ENCODE data around the gene ENHO.

The ENHO gene

GRCh38 chr9:34507966-34508365 lies 14.8 kb downstream of the ENHO start:
- H3K27me3 ChIP-seq (replicated peaks; ENCODE audit: control insufficient read depth, insufficient read depth, low read length), result peaks cover 8% of the 10 kb centered on the region
- H3K4me3 ChIP-seq (replicated peaks; ENCODE audit: low read depth, low read length), result no peak overlapping the region
- no peak for DNase-seq (ENCODE audit: extremely low read depth, insufficient read length)
- no peaks in the 10 kb centered on the region for H3K36me3 ChIP-seq (ENCODE audit: control insufficient read depth, insufficient read depth, low read length)
- TF ChIP-seq CTCF (IDR thresholded peaks at IDR 0.05; ENCODE audit: insufficient read depth, low read length, poor library complexity, severe bottlenecking), result no peak

- Histone ChIP-seq H3K4me3 (replicated peaks; ENCODE audit: low read depth, low read length) (no peak overlapping the region), H3K27me3 (replicated peaks; ENCODE audit: control insufficient read depth, insufficient read depth, low read length) (peaks cover 8% of the 10 kb centered on the region), H3K36me3 (ENCODE audit: control insufficient read depth, insufficient read depth, low read length) (no peaks in the 10 kb centered on the region)
- DNase-seq (ENCODE audit: extremely low read depth, insufficient read length), result no peak
- no peak for TF ChIP-seq CTCF (IDR thresholded peaks at IDR 0.05; ENCODE audit: insufficient read depth, low read length, poor library complexity, severe bottlenecking)
Measured at GRCh38 chr9:34507556-34507955, 15.2 kb downstream of the ENHO start.

- no peaks in the 10 kb centered on the region for H3K36me3 ChIP-seq (ENCODE audit: control insufficient read depth, insufficient read depth, low read length)
- peaks cover 6% of the 10 kb centered on the region; the same call in 1 of the 2 replicates for H3K27me3 ChIP-seq (replicated peaks; ENCODE audit: control insufficient read depth, insufficient read depth, low read length)
- no peak overlapping the region for H3K4me3 ChIP-seq (replicated peaks; ENCODE audit: low read depth, low read length)
- DNase-seq (ENCODE audit: extremely low read depth, insufficient read length), result no peak
- TF ChIP-seq CTCF (IDR thresholded peaks at IDR 0.05; ENCODE audit: insufficient read depth, low read length, poor library complexity, severe bottlenecking), result no peak
Measured at GRCh38 chr9:34506623-34507022, 16.2 kb downstream of the ENHO start.

- DNase-seq (ENCODE audit: extremely low read depth, insufficient read length), result no peak
- Histone ChIP-seq H3K36me3 (ENCODE audit: control insufficient read depth, insufficient read depth, low read length) (no peaks in the 10 kb centered on the region), H3K4me3 (replicated peaks; ENCODE audit: low read depth, low read length) (no peak overlapping the region), H3K27me3 (replicated peaks; ENCODE audit: control insufficient read depth, insufficient read depth, low read length) (peaks cover 5% of the 10 kb centered on the region; the same call in 1 of the 2 replicates)
- no peak for TF ChIP-seq CTCF (IDR thresholded peaks at IDR 0.05; ENCODE audit: insufficient read depth, low read length, poor library complexity, severe bottlenecking)
Measured at GRCh38 chr9:34505370-34506120, 17.2 kb downstream of the ENHO start.

GRCh38 chr9:34503406-34503805 lies 19.4 kb downstream of the ENHO start:
- Histone ChIP-seq H3K4me3 (replicated peaks; ENCODE audit: low read depth, low read length) (no peak overlapping the region), H3K27me3 (replicated peaks; ENCODE audit: control insufficient read depth, insufficient read depth, low read length) (peaks cover 5% of the 10 kb centered on the region; the same call in 1 of the 2 replicates), H3K36me3 (ENCODE audit: control insufficient read depth, insufficient read depth, low read length) (no peaks in the 10 kb centered on the region)
- no peak for DNase-seq (ENCODE audit: extremely low read depth, insufficient read length)
- no peak for TF ChIP-seq CTCF (IDR thresholded peaks at IDR 0.05; ENCODE audit: insufficient read depth, low read length, poor library complexity, severe bottlenecking)

Measured in GM06990 (cell line).